ENCODE measurements around the gene GRID1. TPM values are rescaled to one million over a fixed set of nuclear protein-coding genes. Genes with fewer than 3 reads are reported as not detected.

GRID1 gene
- total RNA-seq, 1 experiment from 2014 or later, result not detected

GRCh38 chr10:85961073-85961472 is 405.5 kb downstream of the GRID1 start:
- Histone ChIP-seq H3K79me2 (ENCODE audit: low read length) (no peaks in the 10 kb centered on the region), H4K20me1 (ENCODE audit: low read length) (no peaks in the 10 kb centered on the region), H2AFZ (ENCODE audit: low read length) (no peak overlapping the region), H3K27me3 (ENCODE audit: low read length) (no peaks in the 10 kb centered on the region), H3K9me3 (ENCODE audit: low read length) (no peaks in the 10 kb centered on the region), H3K9me2 (replicated peaks; ENCODE audit: low read length) (no peaks in the 10 kb centered on the region), H3K4me3 (ENCODE audit: low read length) (no peak overlapping the region), H3K27ac (ENCODE audit: low read length) (no peak overlapping the region), H3K9ac (ENCODE audit: low read length) (no peak overlapping the region), H3K4me2 (ENCODE audit: low read length) (no peak overlapping the region), H3K4me1 (ENCODE audit: insufficient read depth, low read length) (no peaks in the 10 kb centered on the region), H3F3A (ENCODE audit: low read length, unreplicated experiment) (no peaks in the 10 kb centered on the region), H3K36me3 (ENCODE audit: low read depth, low read length) (no peaks in the 10 kb centered on the region)
- TF ChIP-seq CTCF (conservative IDR thresholded peaks at IDR 0.05; ENCODE audit: low read depth, low read length), result no peak
- no peak for TF ChIP-seq EZH2 (IDR thresholded peaks at IDR 0.05; ENCODE audit: low read length, unreplicated experiment)
- no peak for TF ChIP-seq EZH2phosphoT487 (IDR thresholded peaks at IDR 0.05; ENCODE audit: borderline replicate concordance, low read length)
- intact Hi-C loops (cut with micrococcal nuclease), result no loop called here
- CTCF ChIA-PET, result no interaction called here
- POLR2A ChIA-PET (ENCODE audit: unreplicated experiment), result no interaction called here
- no peak for ATAC-seq
- BruUV-seq (replicated peaks), result no TSS peak
- no peak for DNase-seq

- H3K9me3 ChIP-seq (ENCODE audit: low read length), result no peaks in the 10 kb centered on the region
- no peaks in the 10 kb centered on the region for H3F3A ChIP-seq (ENCODE audit: low read length, unreplicated experiment)
- intact Hi-C loops (cut with micrococcal nuclease), result no loop called here
- H2AFZ ChIP-seq (ENCODE audit: low read length), result no peak overlapping the region
- ATAC-seq (no peak), DNase-seq (no peak)
- no peak overlapping the region for H3K9ac ChIP-seq (ENCODE audit: low read length)
- no peaks in the 10 kb centered on the region for H3K27me3 ChIP-seq (ENCODE audit: low read length)
- H4K20me1 ChIP-seq (ENCODE audit: low read length), result no peaks in the 10 kb centered on the region
- no peaks in the 10 kb centered on the region for H3K36me3 ChIP-seq (ENCODE audit: low read depth, low read length)
- POLR2A ChIA-PET (ENCODE audit: unreplicated experiment), result interaction anchor here (0.6 kb wide), 1 partner anchor 1279 kb away, joined by 3 read pairs; no protein-coding TSS in a partner anchor
- H3K27ac ChIP-seq (ENCODE audit: low read length), result no peak overlapping the region
- H3K4me3 ChIP-seq (ENCODE audit: low read length), result no peak overlapping the region
- CTCF ChIA-PET, result no interaction called here
- H3K4me1 ChIP-seq (ENCODE audit: insufficient read depth, low read length), result no peaks in the 10 kb centered on the region
- no peak overlapping the region for H3K4me2 ChIP-seq (ENCODE audit: low read length)
- BruUV-seq (replicated peaks), result no TSS peak
- H3K9me2 ChIP-seq (replicated peaks; ENCODE audit: low read length), result no peaks in the 10 kb centered on the region
- H3K79me2 ChIP-seq (ENCODE audit: low read length), result no peaks in the 10 kb centered on the region
- TF ChIP-seq EZH2phosphoT487 (IDR thresholded peaks at IDR 0.05; ENCODE audit: borderline replicate concordance, low read length) (no peak), CTCF (conservative IDR thresholded peaks at IDR 0.05; ENCODE audit: low read depth, low read length) (no peak), EZH2 (IDR thresholded peaks at IDR 0.05; ENCODE audit: low read length, unreplicated experiment) (no peak)
Observed at GRCh38 chr10:85959239-85959638, 407.4 kb downstream of the GRID1 start.

- ChIA-PET POLR2A (ENCODE audit: unreplicated experiment) (no interaction called here), CTCF (no interaction called here)
- no peaks in the 10 kb centered on the region for H3F3A ChIP-seq (ENCODE audit: low read length, unreplicated experiment)
- no peaks in the 10 kb centered on the region for H4K20me1 ChIP-seq (ENCODE audit: low read length)
- BruUV-seq (replicated peaks), result no TSS peak
- no peak overlapping the region for H3K4me3 ChIP-seq (ENCODE audit: low read length)
- no peaks in the 10 kb centered on the region for H3K9me2 ChIP-seq (replicated peaks; ENCODE audit: low read length)
- H3K79me2 ChIP-seq (ENCODE audit: low read length), result no peaks in the 10 kb centered on the region
- DNase-seq, result no peak
- no peak overlapping the region for H3K4me2 ChIP-seq (ENCODE audit: low read length)
- intact Hi-C loops (cut with micrococcal nuclease), result no loop called here
- H2AFZ ChIP-seq (ENCODE audit: low read length), result no peak overlapping the region
- H3K27me3 ChIP-seq (ENCODE audit: low read length), result no peaks in the 10 kb centered on the region
- no peak overlapping the region for H3K27ac ChIP-seq (ENCODE audit: low read length)
- no peaks in the 10 kb centered on the region for H3K9me3 ChIP-seq (ENCODE audit: low read length)
- no peak for TF ChIP-seq EZH2phosphoT487 (IDR thresholded peaks at IDR 0.05; ENCODE audit: borderline replicate concordance, low read length)
- TF ChIP-seq EZH2 (IDR thresholded peaks at IDR 0.05; ENCODE audit: low read length, unreplicated experiment), result no peak
- TF ChIP-seq CTCF (conservative IDR thresholded peaks at IDR 0.05; ENCODE audit: low read depth, low read length), result no peak
- H3K9ac ChIP-seq (ENCODE audit: low read length), result no peak overlapping the region
- H3K36me3 ChIP-seq (ENCODE audit: low read depth, low read length), result no peaks in the 10 kb centered on the region
- H3K4me1 ChIP-seq (ENCODE audit: insufficient read depth, low read length), result no peaks in the 10 kb centered on the region
- ATAC-seq, result no peak
Observed at GRCh38 chr10:85950921-85951320, 415.7 kb downstream of the GRID1 start.

All from PC-3 (cell line).